ENCODE measurements around the gene KRTAP4-1. TPM values are rescaled to one million over a fixed set of nuclear protein-coding genes. Genes with fewer than 3 reads are reported as not detected.

The KRTAP4-1 gene
- total and polyA plus RNA-seq, 2 donors (not counting 3 experiments of a cell fraction or from before 2014, with no cell fraction given): not detected

- BruUV-seq (replicated peaks): no TSS peak
- H3K27me3 ChIP-seq (ENCODE audit: control insufficient read depth in 2 of 2, insufficient read depth in 2 of 2, low read length in 2 of 2): no peaks in the 10 kb centered on the region
- H3K4me3 ChIP-seq (replicated peaks in 1 of 3; ENCODE audit: insufficient read depth in 1 of 3, low read depth in 1 of 3, low read length in 3 of 3): no peak overlapping the region
- ChIA-PET POLR2A (no interaction called here), CTCF (interaction anchor here (1.0 kb wide), 1 partner anchor 321 kb away, joined by 3 read pairs; no protein-coding TSS in a partner anchor)
- no peaks in the 10 kb centered on the region for H3K36me3 ChIP-seq (ENCODE audit: control insufficient read depth in 2 of 2, extremely low read depth in 1 of 2, insufficient read depth in 2 of 2, low read length in 2 of 2)
- no peak overlapping the region for H3K27ac ChIP-seq (ENCODE audit: insufficient read depth, low read depth, low read length)
- TF ChIP-seq GATA2 (IDR thresholded peaks at IDR 0.05; ENCODE audit: insufficient read depth, insufficient read length, low read depth, low read length) (no peak), MAX (IDR thresholded peaks at IDR 0.05; ENCODE audit: insufficient read depth, insufficient read length) (no peak), POLR2A (IDR thresholded peaks at IDR 0.05; ENCODE audit: low read depth, low read length) (no peak), POLR2AphosphoS5 (IDR thresholded peaks at IDR 0.05; ENCODE audit: insufficient read depth, low read depth, low read length) (no peak), MYC (IDR thresholded peaks at IDR 0.05; ENCODE audit: low read depth, low read length) (no peak), FOS (IDR thresholded peaks at IDR 0.05; ENCODE audit: borderline replicate concordance, insufficient read depth, low read length) (no peak)
- TF ChIP-seq, protein P1, sequence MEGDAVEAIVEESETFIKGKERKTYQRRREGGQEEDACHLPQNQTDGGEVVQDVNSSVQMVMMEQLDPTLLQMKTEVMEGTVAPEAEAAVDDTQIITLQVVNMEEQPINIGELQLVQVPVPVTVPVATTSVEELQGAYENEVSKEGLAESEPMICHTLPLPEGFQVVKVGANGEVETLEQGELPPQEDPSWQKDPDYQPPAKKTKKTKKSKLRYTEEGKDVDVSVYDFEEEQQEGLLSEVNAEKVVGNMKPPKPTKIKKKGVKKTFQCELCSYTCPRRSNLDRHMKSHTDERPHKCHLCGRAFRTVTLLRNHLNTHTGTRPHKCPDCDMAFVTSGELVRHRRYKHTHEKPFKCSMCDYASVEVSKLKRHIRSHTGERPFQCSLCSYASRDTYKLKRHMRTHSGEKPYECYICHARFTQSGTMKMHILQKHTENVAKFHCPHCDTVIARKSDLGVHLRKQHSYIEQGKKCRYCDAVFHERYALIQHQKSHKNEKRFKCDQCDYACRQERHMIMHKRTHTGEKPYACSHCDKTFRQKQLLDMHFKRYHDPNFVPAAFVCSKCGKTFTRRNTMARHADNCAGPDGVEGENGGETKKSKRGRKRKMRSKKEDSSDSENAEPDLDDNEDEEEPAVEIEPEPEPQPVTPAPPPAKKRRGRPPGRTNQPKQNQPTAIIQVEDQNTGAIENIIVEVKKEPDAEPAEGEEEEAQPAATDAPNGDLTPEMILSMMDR (IDR thresholded peaks at IDR 0.05; ENCODE audit: extremely low read depth in 1 of 2, insufficient read depth in 1 of 2, low read depth in 1 of 2, low read length in 2 of 2): no peak
- H2AFZ ChIP-seq (ENCODE audit: low read depth, low read length): no peak overlapping the region
- FAIRE-seq: no peak
- no peaks in the 10 kb centered on the region for H3K4me1 ChIP-seq (ENCODE audit: control insufficient read depth, extremely low read depth, insufficient read depth, low read length)
- no peaks in the 10 kb centered on the region for H3K9me1 ChIP-seq (replicated peaks; ENCODE audit: control insufficient read depth, extremely low read depth, insufficient read depth, low read length)
- dilution Hi-C loops (cut with MboI; ENCODE audit: extremely low pct_ligation_motif_present, low sequenced_read_pairs) (no loop called here), intact Hi-C loops (cut with micrococcal nuclease) (no loop called here)
- no peak overlapping the region for H3K9ac ChIP-seq (replicated peaks; ENCODE audit: extremely low read depth, insufficient read depth, low read length)
- no peaks in the 10 kb centered on the region for H3K79me2 ChIP-seq (ENCODE audit: control insufficient read depth, insufficient read depth, low read length)
- H4K20me1 ChIP-seq (replicated peaks; ENCODE audit: control insufficient read depth, extremely low read depth, insufficient read depth, low read length): no peaks in the 10 kb centered on the region
- H3K4me2 ChIP-seq (ENCODE audit: insufficient read depth, low read length): no peak overlapping the region
- no peak for DNase-seq (ENCODE audit: low read depth, low spot score)
- no peaks in the 10 kb centered on the region for H3K9me3 ChIP-seq (replicated peaks; ENCODE audit: control insufficient read depth, insufficient read depth, low read length)
These were observed 6.4 kb downstream of the KRTAP4-1 start for GRCh38 chr17:41178341-41178740.
